DOHH2 (cell line): Measurements from ENCODE around the gene ARAP3.

ENCODE experiments used
- H3F3A ChIP-seq: fragments of 200-600 bp; sonication (generic), shearing (Covaris generic); 2 replicates; pipeline ENCODE4 v1.6.0; 2016; ENCODE audit warnings: antibody characterized with exemption, mild to moderate bottlenecking; ENCODE audit not compliant: control insufficient read depth, insufficient read depth
- H3K27ac ChIP-seq: fragments of 200-600 bp; sonication (generic); 2 replicates; pipeline ENCODE4 v1.5.1; 2014; ENCODE audit warnings: low read depth, mild to moderate bottlenecking, low read length, moderate library complexity
- H3K27me3 ChIP-seq: fragments of 200-600 bp; sonication (generic); 2 replicates; pipeline ENCODE4 v1.6.1; 2014; ENCODE audit warnings: mild to moderate bottlenecking, low read length, mixed read lengths; ENCODE audit not compliant: control insufficient read depth
- H3K36me3 ChIP-seq: fragments of 200-600 bp; sonication (generic); 2 replicates; pipeline ENCODE4 v1.6.1; 2014; ENCODE audit warnings: mild to moderate bottlenecking, low read length, moderate library complexity, mixed read lengths; ENCODE audit not compliant: control insufficient read depth
- H3K4me1 ChIP-seq: fragments of 200-600 bp; sonication (generic); 2 replicates; pipeline ENCODE4 v1.6.1; 2014; ENCODE audit warnings: mild to moderate bottlenecking, low read length, mixed read lengths; ENCODE audit not compliant: control insufficient read depth
- H3K4me2 ChIP-seq: fragments of 200-600 bp; sonication (generic); 2 replicates; pipeline ENCODE4 v1.6.0; 2014; ENCODE audit warnings: mild to moderate bottlenecking, low read length, moderate library complexity
- H3K4me3 ChIP-seq: fragments of 200-600 bp; sonication (generic); 2 replicates; pipeline ENCODE4 v1.5.1; 2014; ENCODE audit warnings: mild to moderate bottlenecking, low read length, mixed read lengths
- H3K79me2 ChIP-seq: fragments of 200-600 bp; sonication (generic); 2 replicates; pipeline ENCODE4 v1.6.1; 2014; ENCODE audit warnings: mild to moderate bottlenecking, low read length, mixed read lengths; ENCODE audit not compliant: control insufficient read depth
- H3K9me2 ChIP-seq: fragments of 200-600 bp; sonication (generic); replicated peaks from 2 replicates; pipeline ENCODE4 v1.6.1; 2014; ENCODE audit warnings: mild to moderate bottlenecking, low read length, mixed read lengths; ENCODE audit not compliant: control insufficient read depth
- H3K9me3 ChIP-seq: fragments of 200-600 bp; sonication (generic); 2 replicates; pipeline ENCODE4 v1.6.1; 2014; ENCODE audit warnings: antibody characterized with exemption, low read length, mixed read lengths; ENCODE audit not compliant: control insufficient read depth, insufficient read depth
- H4K20me1 ChIP-seq: fragments of 200-600 bp; sonication (generic); 2 replicates; pipeline ENCODE4 v1.6.0; 2014; ENCODE audit warnings: low read depth, mild to moderate bottlenecking, antibody characterized with exemption, low read length, moderate library complexity; ENCODE audit not compliant: control insufficient read depth, insufficient read depth
- EZH2phosphoT487 ChIP-seq: fragments of 200-600 bp; sonication (generic); IDR thresholded peaks from 2 replicates; pipeline ENCODE4 v1.6.1; 2017; ENCODE audit warnings: borderline replicate concordance, mild to moderate bottlenecking, antibody characterized with exemption, low read length, moderate library complexity, mixed read lengths
- TF ChIP-seq, protein P1 (sequence below): fragments of 200-600 bp; sonication (generic); IDR thresholded peaks from one replicate; pipeline ENCODE4 v1.5.1; 2014; ENCODE audit warnings: antibody characterized with exemption, mild to moderate bottlenecking, low read depth, low read length; ENCODE audit not compliant: poor library complexity, severe bottlenecking

ARAP3 gene

DNA sequence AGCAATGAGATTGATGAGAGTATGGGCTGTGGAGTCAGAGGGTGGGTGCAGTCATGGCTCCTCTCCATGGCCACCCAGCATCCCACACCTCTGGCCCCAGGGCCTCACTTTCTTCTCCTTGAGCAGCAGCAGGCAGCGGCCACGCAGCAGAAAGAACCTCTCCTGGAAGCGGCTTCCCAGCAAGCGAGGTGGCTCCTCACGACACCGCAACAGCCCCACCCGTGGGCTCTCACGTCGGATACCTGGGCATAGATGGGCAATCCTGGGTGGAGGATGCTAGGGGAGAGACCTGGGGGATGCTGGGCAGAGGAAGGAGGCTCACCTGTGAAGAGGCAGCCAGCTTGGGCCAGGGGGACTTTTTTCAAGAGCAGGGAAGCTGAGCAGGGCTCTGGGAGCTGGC is 25.6 kb downstream of the ARAP3 start:
- no peak overlapping the region for H3K4me2 ChIP-seq

DNA sequence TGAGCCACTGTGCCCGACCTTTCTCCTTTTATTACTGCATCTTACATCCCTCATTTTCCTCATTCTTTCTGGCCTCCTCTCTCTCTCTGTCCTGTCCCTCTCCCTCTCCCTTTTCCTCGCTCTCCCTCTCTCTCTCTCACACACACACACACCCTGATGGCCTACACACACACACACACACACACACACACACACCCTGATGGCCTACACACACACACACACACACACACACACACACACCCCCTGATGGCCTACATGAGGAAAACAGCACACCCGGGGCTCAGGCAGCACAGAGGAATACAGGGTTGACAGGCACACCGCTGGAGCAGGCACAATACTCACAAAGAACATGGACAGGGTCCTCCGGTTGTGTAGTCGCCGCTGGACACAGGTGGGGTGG is 27.0 kb downstream of the ARAP3 start:
- no peak overlapping the region for H3K4me2 ChIP-seq
- TF ChIP-seq EZH2phosphoT487: no peak
- TF ChIP-seq, protein P1, sequence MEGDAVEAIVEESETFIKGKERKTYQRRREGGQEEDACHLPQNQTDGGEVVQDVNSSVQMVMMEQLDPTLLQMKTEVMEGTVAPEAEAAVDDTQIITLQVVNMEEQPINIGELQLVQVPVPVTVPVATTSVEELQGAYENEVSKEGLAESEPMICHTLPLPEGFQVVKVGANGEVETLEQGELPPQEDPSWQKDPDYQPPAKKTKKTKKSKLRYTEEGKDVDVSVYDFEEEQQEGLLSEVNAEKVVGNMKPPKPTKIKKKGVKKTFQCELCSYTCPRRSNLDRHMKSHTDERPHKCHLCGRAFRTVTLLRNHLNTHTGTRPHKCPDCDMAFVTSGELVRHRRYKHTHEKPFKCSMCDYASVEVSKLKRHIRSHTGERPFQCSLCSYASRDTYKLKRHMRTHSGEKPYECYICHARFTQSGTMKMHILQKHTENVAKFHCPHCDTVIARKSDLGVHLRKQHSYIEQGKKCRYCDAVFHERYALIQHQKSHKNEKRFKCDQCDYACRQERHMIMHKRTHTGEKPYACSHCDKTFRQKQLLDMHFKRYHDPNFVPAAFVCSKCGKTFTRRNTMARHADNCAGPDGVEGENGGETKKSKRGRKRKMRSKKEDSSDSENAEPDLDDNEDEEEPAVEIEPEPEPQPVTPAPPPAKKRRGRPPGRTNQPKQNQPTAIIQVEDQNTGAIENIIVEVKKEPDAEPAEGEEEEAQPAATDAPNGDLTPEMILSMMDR: no peak
- H3K4me3 ChIP-seq: no peak overlapping the region
- no peaks in the 10 kb centered on the region for H3K9me2 ChIP-seq
- H3K79me2 ChIP-seq: no peaks in the 10 kb centered on the region
- no peak overlapping the region for H3K27ac ChIP-seq
- H3K27me3 ChIP-seq: peaks cover 22% of the 10 kb centered on the region
- H3F3A ChIP-seq: peaks cover 3% of the 10 kb centered on the region
- no peaks in the 10 kb centered on the region for H4K20me1 ChIP-seq
- no peaks in the 10 kb centered on the region for H3K9me3 ChIP-seq
- H3K36me3 ChIP-seq: no peaks in the 10 kb centered on the region
- H3K4me1 ChIP-seq: peaks cover 14% of the 10 kb centered on the region

More for the DNA sequence above, 25.6 kb downstream of the ARAP3 start:
- Histone ChIP-seq H3K4me3 (no peak overlapping the region), H3K79me2 (no peaks in the 10 kb centered on the region), H3K27me3 (peaks cover 22% of the 10 kb centered on the region), H3K4me1 (peaks cover 5% of the 10 kb centered on the region), H3K9me3 (no peaks in the 10 kb centered on the region), H3K9me2 (no peaks in the 10 kb centered on the region), H4K20me1 (no peaks in the 10 kb centered on the region), H3K27ac (no peak overlapping the region), H3F3A (peaks cover 3% of the 10 kb centered on the region), H3K36me3 (no peaks in the 10 kb centered on the region)
- TF ChIP-seq, protein P1: no peak
- TF ChIP-seq EZH2phosphoT487: no peak

DNA sequence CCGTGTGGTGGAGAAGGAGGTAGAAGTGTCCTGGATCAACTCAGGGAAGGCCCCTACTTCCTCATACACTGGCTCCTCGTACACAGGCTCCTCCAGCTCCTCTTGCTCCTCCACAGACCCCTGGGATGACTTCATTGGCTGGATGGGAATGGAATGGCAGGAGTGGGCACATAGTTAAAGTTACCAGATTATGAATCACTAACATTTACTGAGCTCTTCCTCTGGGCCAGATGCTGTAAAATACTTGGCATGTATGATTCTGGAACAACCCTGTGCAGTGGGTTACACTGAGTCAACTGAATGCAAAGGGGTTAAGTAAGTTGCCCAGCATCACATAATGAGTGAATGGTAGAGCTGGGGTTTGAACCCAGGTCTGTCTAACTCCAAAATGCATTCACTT is 27.7 kb downstream of the ARAP3 start:
- H3K36me3 ChIP-seq: no peaks in the 10 kb centered on the region
- no peak overlapping the region for H3K4me3 ChIP-seq
- no peak overlapping the region for H3K27ac ChIP-seq
- peaks cover 3% of the 10 kb centered on the region for H3F3A ChIP-seq
- no peak for TF ChIP-seq EZH2phosphoT487
- TF ChIP-seq, protein P1: no peak
- no peaks in the 10 kb centered on the region for H4K20me1 ChIP-seq
- no peaks in the 10 kb centered on the region for H3K79me2 ChIP-seq
- H3K9me3 ChIP-seq: no peaks in the 10 kb centered on the region
- H3K4me1 ChIP-seq: peaks cover 14% of the 10 kb centered on the region
- H3K27me3 ChIP-seq: peaks cover 22% of the 10 kb centered on the region
- H3K9me2 ChIP-seq: no peaks in the 10 kb centered on the region
- H3K4me2 ChIP-seq: no peak overlapping the region
